ENCODE results near the gene GLMP.

The GLMP gene

GRCh38 chr1:156284757-156285156, 10.7 kb downstream of the GLMP start:
- DNase-seq: no peak

- DNase-seq: no peak
Observed at GRCh38 chr1:156284112-156284511, 11.4 kb downstream of the GLMP start, which contains the start of gene TMEM79. Gene TMEM79, plus strand, starts transcription at chr1:156284325. Its CDS starts 902 bp downstream, at chr1:156285227.

- DNase-seq: no peak
Observed at GRCh38 chr1:156283521-156283920, 12.0 kb downstream of the GLMP start.

GRCh38 chr1:156282479-156283222, 12.8 kb downstream of the GLMP start, which contains the start of gene SMG5:
Gene SMG5, minus strand, starts transcription at chr1:156282825. Its CDS starts 145 bp downstream, at chr1:156282680.
- DNase-seq: peak; percentile 91

DNA sequence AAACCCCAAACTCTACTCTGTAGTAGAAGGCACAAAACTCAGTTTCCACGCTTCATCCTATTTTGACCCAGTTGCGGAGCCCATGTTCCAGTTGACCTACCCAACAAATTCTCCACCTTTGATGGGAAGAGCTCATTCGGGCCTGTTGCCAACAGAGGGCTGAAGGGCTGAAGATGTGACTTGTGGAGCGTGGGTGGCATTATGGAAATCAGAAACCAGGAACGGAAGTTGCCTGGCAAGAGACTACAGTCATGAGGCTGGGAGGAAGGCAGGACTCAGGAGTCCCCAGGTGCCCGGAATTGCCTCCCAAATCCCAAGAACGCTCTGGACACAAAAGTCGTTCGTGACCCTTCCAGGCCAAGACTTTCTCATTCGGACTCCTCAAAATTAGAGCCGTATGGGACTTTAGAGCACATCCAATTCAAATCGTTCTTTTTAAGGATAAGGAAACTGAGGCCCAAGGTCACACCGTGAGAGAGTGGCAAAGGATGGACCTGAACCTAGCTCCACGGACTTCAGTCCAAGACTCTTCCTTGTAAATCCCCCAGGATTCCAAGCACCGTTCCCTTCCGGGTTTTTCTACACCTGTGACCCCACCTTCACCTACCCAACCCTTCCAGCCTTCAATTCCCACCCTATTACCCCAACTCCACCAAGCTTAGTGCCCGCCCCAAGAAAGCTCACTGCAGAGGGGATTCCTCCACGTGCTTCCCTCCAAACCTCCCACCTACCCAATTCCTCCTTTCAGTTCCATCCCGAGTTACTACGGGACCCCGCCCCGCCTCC, 13.6 kb downstream of the GLMP start:
- no peak for DNase-seq

GRCh38 chr1:156281281-156281680, 14.2 kb downstream of the GLMP start:
- no peak for DNase-seq

- DNase-seq: no peak
Observed at GRCh38 chr1:156279837-156280236, 15.6 kb downstream of the GLMP start.

DNA sequence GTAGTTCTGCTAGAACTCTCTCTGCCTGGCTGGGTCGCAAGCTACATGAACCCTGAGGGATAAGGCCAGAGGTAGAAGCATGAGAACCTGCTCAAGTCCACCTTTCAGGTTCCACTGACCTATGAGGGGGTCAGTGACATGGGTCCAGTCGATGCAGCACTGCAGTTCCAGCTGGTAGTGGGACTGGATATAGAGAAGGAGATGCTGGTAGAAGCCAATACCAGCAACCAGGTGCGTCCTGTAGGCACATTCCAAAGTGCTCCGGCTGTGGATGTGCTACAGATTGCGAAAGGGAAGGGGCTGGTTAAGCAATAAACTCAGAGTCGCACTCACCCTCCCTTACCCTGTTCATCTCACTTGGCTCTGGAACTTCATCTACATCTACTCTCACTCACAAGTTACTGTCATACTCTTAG, 18.5 kb downstream of the GLMP start:
- no peak for DNase-seq

GRCh38 chr1:156276532-156276931, 18.9 kb downstream of the GLMP start:
- DNase-seq: no peak

GRCh38 chr1:156270314-156270713, 25.2 kb downstream of the GLMP start:
- no peak for DNase-seq

GRCh38 chr1:156268336-156268735, 27.1 kb downstream of the GLMP start:
- no peak for DNase-seq

- DNase-seq: no peak
Observed at GRCh38 chr1:156266051-156266450, 29.4 kb downstream of the GLMP start.

- no peak for DNase-seq
Observed at GRCh38 chr1:156263288-156263655, 32.2 kb downstream of the GLMP start.

- DNase-seq: no peak
Observed at GRCh38 chr1:156262461-156263287, 32.8 kb downstream of the GLMP start.

DNA sequence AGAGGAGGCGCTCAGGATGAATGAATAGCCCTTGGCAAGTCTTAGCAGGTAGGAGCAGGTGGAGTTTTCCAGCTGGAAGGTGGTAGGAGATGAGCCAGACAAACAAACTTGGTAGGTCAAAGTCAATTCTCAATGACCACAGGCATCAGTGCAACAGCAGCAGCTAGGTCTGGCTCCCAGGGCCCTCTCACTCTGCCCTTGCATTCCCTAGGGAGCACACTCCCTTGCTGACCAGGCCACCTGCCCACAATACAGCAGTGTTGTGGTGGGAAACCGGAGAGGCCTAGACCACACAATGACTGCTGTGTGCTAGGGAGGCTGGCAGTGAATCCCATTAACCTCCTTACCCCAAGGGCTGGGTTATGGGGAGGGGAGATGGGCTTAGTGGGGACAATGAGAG, 34.6 kb downstream of the GLMP start:
- DNase-seq: no peak

DNA sequence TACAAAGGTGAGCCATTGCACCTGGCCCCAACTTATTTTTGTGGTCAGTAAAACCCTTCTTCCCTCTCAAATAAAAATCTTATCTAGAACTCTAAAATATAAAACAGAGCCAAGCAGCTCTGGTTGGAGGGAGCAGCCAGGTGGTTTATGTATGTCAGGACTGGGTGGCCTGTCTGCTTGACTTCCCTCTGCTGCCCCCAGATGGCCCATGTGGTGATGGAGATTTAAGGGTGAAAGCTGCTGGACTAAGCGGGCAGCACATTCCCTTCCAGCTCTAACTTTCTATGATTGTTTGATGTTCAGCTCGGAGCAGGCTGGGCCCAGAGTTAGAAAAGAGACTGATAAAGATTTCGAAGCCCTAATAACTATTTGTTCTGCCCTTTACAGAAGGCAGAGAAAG, 35.7 kb downstream of the GLMP start:
- DNase-seq: no peak

DNA sequence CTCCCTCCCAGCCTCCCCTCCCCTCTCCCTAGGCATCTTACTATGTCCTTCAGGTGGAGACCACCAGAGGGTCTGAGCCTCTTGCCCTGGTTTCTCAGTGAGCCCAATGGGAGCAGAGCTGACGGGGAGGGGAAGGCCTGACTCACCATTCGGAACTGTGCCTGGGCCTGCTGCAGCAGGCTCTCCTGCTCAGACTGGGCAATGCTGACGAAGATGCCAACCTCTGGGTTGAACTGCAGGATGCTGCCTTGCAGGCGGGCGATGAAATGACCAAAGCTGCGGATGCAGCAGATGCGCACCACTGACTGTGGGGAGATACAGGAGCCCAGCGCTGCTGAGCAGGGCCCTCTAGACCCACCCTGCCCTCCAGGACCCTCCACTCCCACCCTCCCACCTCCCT, 36.6 kb downstream of the GLMP start:
- DNase-seq: no peak

- DNase-seq: no peak
Observed at GRCh38 chr1:156257711-156258110, 37.8 kb downstream of the GLMP start.

DNA sequence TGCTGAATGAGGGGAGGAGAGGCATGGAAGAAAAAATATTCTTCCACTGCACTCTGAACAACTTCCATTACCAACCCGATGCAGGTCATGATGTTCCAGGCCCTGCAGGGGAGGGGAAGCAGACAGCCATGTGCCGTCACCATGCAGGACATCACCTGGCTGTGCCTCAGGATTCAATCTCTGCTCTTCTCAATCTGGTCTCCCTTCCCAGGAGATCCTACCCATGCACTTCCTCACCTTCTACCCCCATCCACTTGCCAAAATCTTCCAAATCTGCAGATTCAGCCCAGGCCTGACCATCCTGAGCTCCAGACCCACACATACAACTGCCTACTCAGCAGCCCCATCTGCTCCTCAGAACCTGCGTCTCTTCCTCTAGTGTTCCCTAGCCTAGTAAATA, 41.8 kb downstream of the GLMP start:
- no peak for DNase-seq

GRCh38 chr1:156251527-156251926, 44.0 kb downstream of the GLMP start:
- no peak for DNase-seq

GRCh38 chr1:156249593-156249992, 45.9 kb downstream of the GLMP start:
- no peak for DNase-seq

GRCh38 chr1:156248323-156248683, 47.2 kb downstream of the GLMP start:
- DNase-seq: no peak
